WTC11 (cell line): ENCODE data around the gene SH2D4B. TPM values are rescaled to one million over a fixed set of nuclear protein-coding genes. Genes with fewer than 3 reads are reported as not detected.

Experiments used
- ATAC-seq: fragments of 200-7000 bp; cut with Tn5 transposase; 2 replicates; pipeline ENCODE4 v1.10.0; 2021; ENCODE audit warnings: mild to moderate bottlenecking, moderate library complexity
- CTCF ChIA-PET: fragments of 300-600 bp; sonication (Branson Sonifier 250); formaldehyde crosslinking; loops from one replicate; lab custom pipeline; 2021; ENCODE audit warnings: antibody characterized with exemption; lab: Charles Lee
- POLR2A ChIA-PET: fragments of 350-600 bp; sonication (Branson Sonifier 250); formaldehyde crosslinking; loops from one replicate; lab custom pipeline; 2021; ENCODE audit warnings: antibody characterized with exemption; lab: Charles Lee
- DNase-seq: peaks from one replicate; pipeline ENCODE4 v3.0.0; 2021; ENCODE audit warnings: low spot score
- H3K27ac Mint-ChIP-seq: 2 replicates; pipeline ENCODE4 v1.8.0; 2021; ENCODE audit warnings: mixed read lengths
- H3K27me3 Mint-ChIP-seq: 2 replicates; pipeline ENCODE4 v1.8.0; 2021; ENCODE audit warnings: low read depth, mild to moderate bottlenecking, moderate library complexity, mixed read lengths
- H3K36me3 Mint-ChIP-seq: 2 replicates; pipeline ENCODE4 v1.8.0; 2021; ENCODE audit warnings: mixed read lengths
- H3K4me1 Mint-ChIP-seq: 2 replicates; pipeline ENCODE4 v1.8.0; 2022; ENCODE audit warnings: mixed read lengths
- H3K4me3 Mint-ChIP-seq: 2 replicates; pipeline ENCODE4 v1.8.0; 2021; ENCODE audit warnings: mild to moderate bottlenecking, moderate library complexity, mixed read lengths
- H3K9me3 Mint-ChIP-seq: 2 replicates; pipeline ENCODE4 v1.8.0; 2021; ENCODE audit warnings: mixed read lengths
- AFF4 ChIP-seq: sonication (generic); formaldehyde crosslinking; IDR thresholded peaks from 2 replicates; pipeline ENCODE4 v1.8.1; 2023; ENCODE audit warnings: mild to moderate bottlenecking, missing genetic modification reagents, borderline replicate concordance
- AR ChIP-seq: fragments of 250-450 bp; sonication (Bioruptor Pico); IDR thresholded peaks from 2 replicates; pipeline ENCODE4 v1.9.0; 2021; ENCODE audit warnings: mild to moderate bottlenecking
- ATF1 ChIP-seq: sonication (generic); formaldehyde crosslinking; IDR thresholded peaks from 2 replicates; pipeline ENCODE4 v1.8.1; 2023; ENCODE audit warnings: mild to moderate bottlenecking, moderate library complexity, missing genetic modification reagents
- CREB1 ChIP-seq: sonication (generic); formaldehyde crosslinking; IDR thresholded peaks from 2 replicates; pipeline ENCODE4 v1.8.0; 2023; ENCODE audit warnings: mild to moderate bottlenecking, missing genetic modification reagents
- ELF4 ChIP-seq: sonication (generic); formaldehyde crosslinking; IDR thresholded peaks from 2 replicates; pipeline ENCODE4 v1.8.1; 2022; ENCODE audit warnings: low read depth, mild to moderate bottlenecking, moderate library complexity, missing genetic modification reagents
- HMGXB4 ChIP-seq: sonication (generic); formaldehyde crosslinking; IDR thresholded peaks from 2 replicates; pipeline ENCODE4 v1.8.1; 2023; ENCODE audit warnings: mild to moderate bottlenecking, moderate library complexity, missing genetic modification reagents
- MXD4 ChIP-seq: fragments of 250-450 bp; sonication (Bioruptor Pico); IDR thresholded peaks from 2 replicates; pipeline ENCODE4 v1.8.0; 2021; ENCODE audit warnings: mild to moderate bottlenecking, moderate library complexity, borderline replicate concordance
- MYBL2 ChIP-seq: sonication (generic); formaldehyde crosslinking; IDR thresholded peaks from 2 replicates; pipeline ENCODE4 v1.8.1; 2023; ENCODE audit warnings: mild to moderate bottlenecking, moderate library complexity, missing genetic modification reagents
- NR2C2 ChIP-seq: sonication (generic); formaldehyde crosslinking; IDR thresholded peaks from 2 replicates; pipeline ENCODE4 v1.8.0; 2022; ENCODE audit warnings: mild to moderate bottlenecking, missing genetic modification reagents
- TEAD4 ChIP-seq: sonication (generic); formaldehyde crosslinking; IDR thresholded peaks from 2 replicates; pipeline ENCODE4 v1.8.0; 2022; ENCODE audit warnings: mild to moderate bottlenecking, missing genetic modification reagents
- USF1 ChIP-seq: sonication (generic); formaldehyde crosslinking; IDR thresholded peaks from 2 replicates; pipeline ENCODE4 v1.8.0; 2022; ENCODE audit warnings: mild to moderate bottlenecking, missing genetic modification reagents
- ZNF317 ChIP-seq: sonication (generic); formaldehyde crosslinking; IDR thresholded peaks from 2 replicates; pipeline ENCODE4 v1.8.1; 2023; ENCODE audit warnings: low read depth, mild to moderate bottlenecking, moderate library complexity, missing genetic modification reagents, borderline replicate concordance
- total RNA-seq: library from RNA; stranded (reverse); gene quantifications from 3 replicates; pipeline ENCODE4 v1.2.3, GENCODE V29; 2021
- TF ChIP-seq, protein P1 (sequence below): sonication (generic); formaldehyde crosslinking; IDR thresholded peaks from 2 replicates; pipeline ENCODE4 v1.8.1; 2022; ENCODE audit warnings: mild to moderate bottlenecking, moderate library complexity, missing genetic modification reagents
- TF ChIP-seq, protein P2 (sequence below): fragments of 250-450 bp; sonication (Bioruptor Pico); IDR thresholded peaks from 2 replicates; pipeline ENCODE4 v2.1.2; 2022; ENCODE audit warnings: mild to moderate bottlenecking, moderate library complexity

Gene SH2D4B
- total RNA-seq, 1 experiment from 2014 or later, result 0.04 TPM

- Mint-ChIP-seq H3K9me3 (no peaks in the 10 kb centered on the region), H3K27ac (no peak overlapping the region), H3K36me3 (no peaks in the 10 kb centered on the region), H3K4me3 (no peak overlapping the region), H3K4me1 (0 out of 2 replicates have a peak, but pooled peaks cover 5% of the 10 kb centered on the region), H3K27me3 (no peaks in the 10 kb centered on the region; the same call in 1 of the 2 replicates)
- POLR2A ChIA-PET, result no interaction called here
- CTCF ChIA-PET, result interaction anchor here (0.6 kb wide), 1 partner anchor 60 kb away, joined by 4 read pairs; no protein-coding TSS in a partner anchor
- no peak for DNase-seq
- no peak for ATAC-seq
- TF ChIP-seq HMGXB4 (CRISPR knock-in tag) (no peak), TEAD4 (CRISPR knock-in tag) (no peak), AR (CRISPR knock-in tag) (no peak), MXD4 (CRISPR knock-in tag) (no peak), ELF4 (CRISPR knock-in tag) (no peak), CREB1 (no peak), NR2C2 (CRISPR knock-in tag) (no peak), MYBL2 (no peak), ATF1 (CRISPR knock-in tag) (no peak), ZNF317 (CRISPR knock-in tag) (no peak), AFF4 (CRISPR knock-in tag) (no peak), USF1 (CRISPR knock-in tag) (no peak)
- TF ChIP-seq, protein P1, sequence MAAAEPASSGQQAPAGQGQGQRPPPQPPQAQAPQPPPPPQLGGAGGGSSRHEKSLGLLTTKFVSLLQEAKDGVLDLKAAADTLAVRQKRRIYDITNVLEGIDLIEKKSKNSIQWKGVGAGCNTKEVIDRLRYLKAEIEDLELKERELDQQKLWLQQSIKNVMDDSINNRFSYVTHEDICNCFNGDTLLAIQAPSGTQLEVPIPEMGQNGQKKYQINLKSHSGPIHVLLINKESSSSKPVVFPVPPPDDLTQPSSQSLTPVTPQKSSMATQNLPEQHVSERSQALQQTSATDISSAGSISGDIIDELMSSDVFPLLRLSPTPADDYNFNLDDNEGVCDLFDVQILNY (CRISPR knock-in tag), result no peak
- TF ChIP-seq, protein P2, sequence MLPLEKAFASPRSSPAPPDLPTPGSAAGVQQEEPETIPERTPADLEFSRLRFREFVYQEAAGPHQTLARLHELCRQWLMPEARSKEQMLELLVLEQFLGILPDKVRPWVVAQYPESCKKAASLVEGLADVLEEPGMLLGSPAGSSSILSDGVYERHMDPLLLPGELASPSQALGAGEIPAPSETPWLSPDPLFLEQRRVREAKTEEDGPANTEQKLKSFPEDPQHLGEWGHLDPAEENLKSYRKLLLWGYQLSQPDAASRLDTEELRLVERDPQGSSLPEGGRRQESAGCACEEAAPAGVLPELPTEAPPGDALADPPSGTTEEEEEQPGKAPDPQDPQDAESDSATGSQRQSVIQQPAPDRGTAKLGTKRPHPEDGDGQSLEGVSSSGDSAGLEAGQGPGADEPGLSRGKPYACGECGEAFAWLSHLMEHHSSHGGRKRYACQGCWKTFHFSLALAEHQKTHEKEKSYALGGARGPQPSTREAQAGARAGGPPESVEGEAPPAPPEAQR (CRISPR knock-in tag), result no peak
These were observed 65.2 kb downstream of the SH2D4B start for GRCh38 chr10:80602881-80603280.
